Skeletal muscle cell (primary cell): Measurements from ENCODE around the gene CHD2.

Experiments
- DNase-seq: peaks from one replicate; pipeline ENCODE4 v3.0.0-alpha.2; 2010; ENCODE audit warnings: low read depth
- H3K4me3 ChIP-seq: 2 replicates; pipeline ENCODE4 v1.5.1; 2011; ENCODE audit warnings: low read depth, mild to moderate bottlenecking, control low read depth, low read length, moderate library complexity

The CHD2 gene

DNA sequence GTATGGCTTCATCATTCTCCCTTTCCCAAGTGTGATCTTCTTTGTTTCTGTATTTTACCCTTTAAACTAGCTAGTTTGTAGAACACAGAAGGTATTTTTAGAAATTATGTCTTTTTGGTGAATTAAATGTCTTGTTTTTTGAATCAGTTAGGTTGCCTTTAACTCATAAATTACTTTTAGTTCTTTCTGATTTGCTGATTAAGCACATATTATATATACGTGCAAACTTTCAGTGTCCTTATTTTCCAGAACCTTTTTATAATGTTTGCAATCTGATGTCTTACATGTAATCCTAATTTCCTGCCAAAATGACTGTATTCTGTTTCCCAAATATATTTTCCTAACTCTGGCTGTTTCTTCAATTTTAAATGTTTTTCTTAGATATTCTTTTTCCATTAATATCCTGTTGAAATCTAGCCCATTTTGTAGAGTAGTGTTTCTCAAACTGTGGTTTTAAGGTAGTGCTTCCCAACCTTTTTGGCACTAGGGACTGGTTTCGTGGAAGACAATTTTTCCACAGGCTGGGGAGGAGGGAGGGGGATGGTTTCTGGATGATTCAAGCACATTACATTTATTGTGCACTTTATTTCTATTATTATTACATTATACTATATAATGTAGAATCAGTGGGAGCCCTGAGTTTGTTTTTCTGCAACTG is 51.8 kb downstream of the CHD2 start:
- no peak for DNase-seq

GRCh38 chr15:92952458-92952850 is 52.3 kb downstream of the CHD2 start:
- no peak overlapping the region for H3K4me3 ChIP-seq
- DNase-seq = no peak

More for the DNA sequence above, 51.8 kb downstream of the CHD2 start:
- H3K4me3 ChIP-seq = no peak overlapping the region

DNA sequence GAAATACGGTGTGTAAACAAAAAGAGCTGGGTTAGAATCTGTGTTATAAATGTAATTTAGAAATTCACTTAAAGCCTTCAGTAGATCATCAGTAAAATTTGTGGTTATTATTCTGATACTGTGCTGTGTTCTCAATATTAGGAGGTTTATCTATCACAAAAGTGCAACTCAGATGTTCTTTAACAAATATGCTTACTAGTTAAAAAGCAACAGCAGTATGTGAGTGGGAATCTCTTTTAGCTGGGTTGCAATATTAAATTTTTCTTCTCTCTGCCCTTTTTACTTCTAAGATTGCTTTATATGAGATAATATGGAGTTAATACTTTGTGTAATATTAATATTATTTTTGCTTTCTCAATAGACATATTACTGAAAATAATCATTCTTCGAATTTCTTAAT is 53.4 kb downstream of the CHD2 start:
- no peak for DNase-seq
- no peak overlapping the region for H3K4me3 ChIP-seq

GRCh38 chr15:92954002-92954401 is 53.9 kb downstream of the CHD2 start:
- no peak for DNase-seq
- no peak overlapping the region for H3K4me3 ChIP-seq

- H3K4me3 ChIP-seq = no peak overlapping the region
- no peak for DNase-seq
These were observed 54.5 kb downstream of the CHD2 start for GRCh38 chr15:92954578-92954977.

DNA sequence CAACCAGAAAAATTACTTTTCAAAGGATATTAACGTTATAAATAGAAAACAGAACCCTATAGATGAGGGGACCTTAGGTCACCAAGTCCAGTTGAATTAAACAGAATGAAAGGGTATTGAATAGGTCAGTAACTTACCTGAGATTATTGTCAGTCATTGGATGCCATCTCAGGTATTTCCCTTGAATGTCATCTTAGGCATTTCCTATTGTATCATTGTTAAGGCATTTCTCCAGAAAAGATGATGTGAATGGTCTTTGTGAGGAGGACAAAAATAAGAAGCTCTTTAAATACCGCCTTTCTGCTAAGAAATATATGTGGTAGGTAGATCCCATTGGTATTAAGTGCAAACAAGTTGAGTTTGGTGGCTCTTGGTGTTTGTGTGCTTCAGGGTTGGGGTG is 55.6 kb downstream of the CHD2 start:
- H3K4me3 ChIP-seq = no peak overlapping the region
- DNase-seq = no peak

GRCh38 chr15:92958105-92958504 is 58.0 kb downstream of the CHD2 start:
- DNase-seq = no peak
- H3K4me3 ChIP-seq = no peak overlapping the region

GRCh38 chr15:92959219-92959618 is 59.1 kb downstream of the CHD2 start:
- no peak for DNase-seq
- H3K4me3 ChIP-seq = no peak overlapping the region

- no peak for DNase-seq
- no peak overlapping the region for H3K4me3 ChIP-seq
These were observed 61.0 kb downstream of the CHD2 start for GRCh38 chr15:92960996-92961681.

DNA sequence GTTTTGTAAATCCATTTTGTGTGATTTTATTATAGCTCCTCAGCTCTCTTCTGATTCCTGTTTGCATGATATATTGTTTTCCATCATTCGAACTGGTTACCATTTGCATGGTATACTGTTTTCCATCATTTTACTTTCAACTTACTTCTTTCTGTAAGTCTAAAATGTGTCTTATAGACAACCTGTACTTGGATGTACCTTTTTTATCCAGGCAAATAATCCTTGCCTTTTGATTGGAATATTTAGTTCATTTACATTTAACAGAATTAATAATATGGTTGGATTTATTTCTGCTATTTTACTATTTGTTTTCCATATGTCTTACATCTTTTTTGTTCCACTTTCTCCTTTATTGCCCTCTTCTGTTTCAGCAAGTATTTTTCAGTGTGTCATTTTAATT is 62.8 kb downstream of the CHD2 start:
- H3K4me3 ChIP-seq = no peak overlapping the region
- DNase-seq = no peak

DNA sequence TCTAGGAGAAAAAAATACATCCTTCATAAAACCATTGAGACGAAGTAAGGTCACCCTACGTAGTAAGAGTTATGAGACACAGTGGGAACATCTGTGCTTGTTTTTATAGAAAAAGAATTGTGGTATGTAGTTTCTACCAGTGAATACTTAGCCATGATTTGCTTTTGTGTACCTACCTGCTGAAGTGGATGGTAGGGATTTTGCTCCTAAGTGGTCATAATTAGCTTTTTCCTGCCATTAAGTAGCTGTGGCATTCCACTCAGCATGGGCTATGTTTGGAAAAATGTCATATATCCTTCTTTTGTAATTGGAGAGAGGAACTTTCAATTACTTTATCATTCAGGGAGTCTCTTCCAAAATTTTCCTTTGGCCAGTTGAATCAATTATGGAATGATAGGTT is 63.7 kb downstream of the CHD2 start:
- H3K4me3 ChIP-seq = no peak overlapping the region
- DNase-seq = no peak

DNA sequence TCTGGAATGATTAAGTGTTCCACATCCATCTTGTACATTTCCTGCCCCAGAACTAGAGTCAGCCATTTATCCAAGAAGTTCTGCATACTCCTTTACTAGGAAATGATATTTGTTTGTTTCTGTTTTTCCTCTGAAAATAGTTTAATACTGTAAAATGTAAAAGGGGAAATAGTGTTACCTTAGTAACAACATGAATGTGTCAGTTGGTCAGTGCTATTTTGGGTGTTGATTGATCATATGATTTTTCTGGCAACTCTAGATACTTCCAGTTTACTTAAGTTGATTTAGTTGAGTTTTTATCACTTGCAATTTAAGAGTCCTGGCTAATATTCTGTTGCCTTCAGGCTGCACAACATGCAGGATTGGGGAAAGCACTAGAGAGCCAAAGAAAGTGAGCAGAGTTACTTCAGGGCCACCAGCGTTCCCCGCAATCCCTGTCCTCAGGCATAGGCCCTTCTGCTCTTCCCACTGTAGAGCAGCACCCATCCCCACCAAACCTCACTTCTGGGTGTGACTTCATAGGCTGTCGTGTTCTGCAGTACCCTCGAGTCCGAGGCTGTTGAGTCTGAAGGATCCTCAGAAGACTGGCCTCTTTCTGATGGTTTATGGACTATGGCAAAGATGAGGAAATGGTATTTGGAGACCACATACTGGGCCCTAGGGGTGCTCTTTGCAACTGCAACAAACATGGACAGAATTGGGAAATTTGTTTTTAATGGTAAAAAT is 69.0 kb downstream of the CHD2 start:
- no peak for DNase-seq
- no peak overlapping the region for H3K4me3 ChIP-seq

- no peak overlapping the region for H3K4me3 ChIP-seq
- DNase-seq = no peak
These were observed 70.5 kb downstream of the CHD2 start for GRCh38 chr15:92970656-92971055.

DNA sequence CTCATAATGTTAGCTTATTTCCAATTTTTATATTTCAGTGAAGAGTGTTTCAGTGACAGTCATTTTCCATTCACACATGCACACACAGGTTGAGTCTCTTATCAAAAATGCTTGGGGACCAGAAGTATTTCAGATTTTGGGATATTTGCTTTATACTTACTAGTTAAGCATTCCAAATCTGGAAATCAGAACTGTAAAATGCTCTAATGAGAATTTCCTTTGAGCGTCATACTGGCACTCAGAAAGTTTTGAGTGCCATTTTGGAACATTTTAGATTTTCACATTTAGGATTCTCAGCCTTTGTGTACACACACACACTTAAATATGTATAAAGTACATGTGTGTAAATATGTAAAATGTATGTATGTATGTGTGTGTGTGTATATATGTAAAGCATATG is 71.0 kb downstream of the CHD2 start:
- no peak for DNase-seq
- no peak overlapping the region for H3K4me3 ChIP-seq

GRCh38 chr15:92971713-92972112 is 71.6 kb downstream of the CHD2 start:
- no peak for DNase-seq
- no peak overlapping the region for H3K4me3 ChIP-seq

DNA sequence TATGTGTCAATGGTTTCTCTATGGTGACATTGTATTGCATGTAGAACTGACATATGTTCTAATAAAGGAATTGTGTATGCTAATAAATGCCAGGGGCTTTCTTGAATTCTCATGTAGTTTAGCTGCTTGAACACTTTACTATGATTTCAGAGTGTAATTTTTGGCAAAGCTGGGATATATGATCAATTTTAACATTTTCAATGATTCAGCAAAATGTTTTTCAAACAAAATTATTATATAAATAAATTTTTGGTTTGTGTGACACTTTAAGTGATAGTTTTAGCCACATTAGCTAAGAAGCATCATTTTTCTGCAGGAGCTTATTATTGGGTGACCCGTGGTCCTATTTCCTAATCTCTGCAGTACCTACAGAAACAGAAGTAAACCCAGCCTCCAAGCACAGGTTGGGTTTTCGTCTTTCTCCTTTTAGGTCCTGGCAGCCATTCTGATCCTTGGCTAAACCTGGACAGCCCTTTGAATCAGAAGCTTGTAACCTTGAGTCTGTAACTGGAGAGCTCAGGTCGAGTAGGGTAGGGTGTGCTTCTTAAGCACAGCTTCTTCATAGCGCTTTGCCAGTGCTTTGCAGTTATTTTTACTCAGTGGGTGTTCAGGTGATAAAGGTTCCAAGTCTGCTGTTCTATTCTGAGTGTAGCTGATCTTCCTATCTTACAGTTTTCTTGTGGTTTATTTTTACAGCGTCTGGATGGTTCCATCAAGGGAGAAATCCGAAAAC is 74.2 kb downstream of the CHD2 start:
- H3K4me3 ChIP-seq = no peak overlapping the region
- no peak for DNase-seq

DNA sequence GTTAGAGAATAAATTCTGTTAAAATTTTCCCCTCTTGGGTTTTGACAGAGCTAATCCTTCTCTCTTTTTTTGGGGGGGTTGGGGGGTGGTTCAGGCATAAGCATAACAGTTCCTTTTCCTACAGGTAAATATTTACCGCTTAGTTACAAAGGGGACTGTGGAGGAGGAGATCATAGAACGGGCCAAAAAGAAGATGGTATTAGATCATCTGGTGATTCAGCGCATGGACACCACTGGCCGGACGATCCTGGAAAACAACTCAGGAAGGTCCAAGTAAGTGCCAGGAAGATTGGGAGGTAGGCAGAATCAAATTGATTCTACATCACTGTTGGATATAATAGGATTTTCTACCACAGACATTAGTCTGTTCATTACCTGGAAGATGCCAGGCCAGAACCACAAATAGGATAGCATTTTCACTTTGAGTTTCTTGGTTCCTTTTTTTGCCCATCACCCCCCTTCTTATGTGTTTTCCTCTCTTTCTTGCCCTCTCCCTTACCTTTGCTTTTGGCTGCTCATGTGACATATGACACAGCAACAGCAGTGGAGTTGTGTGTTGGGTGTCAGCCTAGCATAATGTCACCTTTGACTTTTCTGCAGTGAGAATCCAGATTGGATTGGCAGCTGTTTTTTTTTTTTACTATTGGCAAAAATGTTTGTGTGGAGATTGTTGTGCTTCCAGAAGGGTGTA is 79.0 kb downstream of the CHD2 start:
- no peak for DNase-seq
- no peak overlapping the region for H3K4me3 ChIP-seq

- no peak overlapping the region for H3K4me3 ChIP-seq
- no peak for DNase-seq
These were observed 81.2 kb downstream of the CHD2 start for GRCh38 chr15:92981333-92981732.

DNA sequence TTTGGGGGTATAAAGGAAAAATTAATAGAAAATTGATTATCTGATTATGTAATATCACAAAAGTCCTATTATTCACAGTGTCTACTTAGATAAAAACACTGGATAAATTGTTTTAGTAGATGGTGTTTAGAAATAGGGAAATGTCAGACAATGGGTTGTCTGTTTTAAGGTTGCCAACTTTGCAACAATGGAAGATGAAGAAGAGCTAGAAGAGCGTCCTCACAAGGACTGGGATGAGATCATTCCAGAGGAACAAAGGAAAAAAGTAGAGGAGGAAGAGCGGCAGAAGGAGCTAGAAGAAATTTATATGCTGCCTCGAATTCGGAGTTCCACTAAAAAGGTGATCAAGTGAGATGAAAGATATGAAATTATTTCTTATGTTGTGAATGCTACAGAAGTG is 84.0 kb downstream of the CHD2 start:
- no peak for DNase-seq
- no peak overlapping the region for H3K4me3 ChIP-seq

GRCh38 chr15:92989470-92989869 is 89.3 kb downstream of the CHD2 start:
- H3K4me3 ChIP-seq = no peak overlapping the region
- no peak for DNase-seq
